Gastroesophageal sphincter (tissue), 4 donors: ENCODE measurements around the gene IDUA. TPM values are rescaled to one million over a fixed set of nuclear protein-coding genes. Genes with fewer than 3 reads are reported as not detected.
A peak's percentile ranks its signal among the peaks of the same experiment; 100 is the strongest.

Experiments
- ATAC-seq: fragments of 150-250 bp; one replicate; pipeline ENCODE4 v1.9.1; 2016; ENCODE audit warnings: mild to moderate bottlenecking, moderate library complexity
- H3K27ac ChIP-seq, 4 donors: fragments of 200-600 bp; sonication (generic) in 3 of 4; 1 replicate in 3 of 4; 2 replicates in 1 of 4; pipeline ENCODE4 v1.5.1; 2016 to 2019
- H3K27me3 ChIP-seq: fragments of 200-600 bp; sonication (generic); one replicate; pipeline ENCODE4 v1.5.1; 2019
- H3K36me3 ChIP-seq, 2 donors: fragments of 200-600 bp; sonication (generic); one replicate each; pipeline ENCODE4 v1.5.1; 2019; ENCODE audit warnings: control low read depth in 1 of 2
- H3K4me1 ChIP-seq, 3 donors: fragments of 200-600 bp; sonication (generic); 1 replicate in 2 of 3; 2 replicates in 1 of 3; pipeline ENCODE4 v1.5.1; 2016 to 2019; ENCODE audit warnings: control low read depth in 2 of 3
- H3K4me3 ChIP-seq, 2 donors: fragments of 200-600 bp; sonication (generic); one replicate each; pipeline ENCODE4 v1.5.1; 2019; ENCODE audit warnings: mild to moderate bottlenecking in 1 of 2, moderate library complexity in 1 of 2
- H3K9me3 ChIP-seq, 3 donors: fragments of 200-600 bp; sonication (generic); one replicate each; pipeline ENCODE4 v1.5.1; 2017 to 2019; ENCODE audit warnings: control low read depth in 2 of 3
- CTCF ChIP-seq, 4 experiments: fragments of 200-600 bp in 2 of 4; fragments of 450-650 bp in 2 of 4; sonication (generic) in 1 of 4; IDR thresholded peaks; one replicate each; pipeline ENCODE4 v1.5.1; 2017 to 2019; ENCODE audit warnings: antibody characterized with exemption in 4 of 4, mild to moderate bottlenecking in 2 of 4, moderate library complexity in 2 of 4
- EP300 ChIP-seq: sonication (generic); formaldehyde crosslinking; IDR thresholded peaks from one replicate; pipeline ENCODE4 v1.6.1; 2017; ENCODE audit warnings: antibody characterized with exemption, mild to moderate bottlenecking
- POLR2A ChIP-seq, 2 donors: fragments of 450-650 bp; IDR thresholded peaks; one replicate each; pipeline ENCODE4 v1.6.1; 2017; ENCODE audit warnings: antibody characterized with exemption in 2 of 2, mild to moderate bottlenecking in 2 of 2, moderate library complexity in 1 of 2
- POLR2AphosphoS5 ChIP-seq: sonication (generic); formaldehyde crosslinking; IDR thresholded peaks from one replicate; pipeline ENCODE4 v1.6.1; 2017; ENCODE audit warnings: antibody characterized with exemption
- WGBS, 2 donors: methylation state at CpG; one replicate each; pipeline ENCODE4 v1.1.5; 2018; ENCODE audit warnings: low coverage in 1 of 2; 5-methylcytosine and 5-hydroxymethylcytosine counted together
- total RNA-seq, 4 donors: library from RNA; depleted of rRNA; stranded (reverse); fragments of >200 nt; gene quantifications; one replicate each; pipeline ENCODE4 v1.1.0, GENCODE V29; 2016

Gene IDUA
- total RNA-seq, 4 donors from 2014 or later: 4.6 to 15.1 (median 12.2) TPM

GRCh38 chr4:1036095-1036494 is 49.3 kb downstream of the IDUA start:
- Histone ChIP-seq H3K36me3 (no peaks in the 10 kb centered on the region), H3K27me3 (peaks cover 40% of the 10 kb centered on the region), H3K27ac (no peak overlapping the region), H3K4me3 (no peak overlapping the region), H3K9me3 (no peaks in the 10 kb centered on the region), H3K4me1 (peaks cover 0 to 63% (median 18%) of the 10 kb centered on the region in 3 donors)
- TF ChIP-seq EP300 (no peak), POLR2A (IDR thresholded peaks at IDR 0.05) (no peak), POLR2AphosphoS5 (no peak), CTCF (IDR thresholded peaks at IDR 0.05) (no peak)
- no CpG with 5 or more reads among the region's 15 CpGs for WGBS, 2 donors
- ATAC-seq: no peak

DNA sequence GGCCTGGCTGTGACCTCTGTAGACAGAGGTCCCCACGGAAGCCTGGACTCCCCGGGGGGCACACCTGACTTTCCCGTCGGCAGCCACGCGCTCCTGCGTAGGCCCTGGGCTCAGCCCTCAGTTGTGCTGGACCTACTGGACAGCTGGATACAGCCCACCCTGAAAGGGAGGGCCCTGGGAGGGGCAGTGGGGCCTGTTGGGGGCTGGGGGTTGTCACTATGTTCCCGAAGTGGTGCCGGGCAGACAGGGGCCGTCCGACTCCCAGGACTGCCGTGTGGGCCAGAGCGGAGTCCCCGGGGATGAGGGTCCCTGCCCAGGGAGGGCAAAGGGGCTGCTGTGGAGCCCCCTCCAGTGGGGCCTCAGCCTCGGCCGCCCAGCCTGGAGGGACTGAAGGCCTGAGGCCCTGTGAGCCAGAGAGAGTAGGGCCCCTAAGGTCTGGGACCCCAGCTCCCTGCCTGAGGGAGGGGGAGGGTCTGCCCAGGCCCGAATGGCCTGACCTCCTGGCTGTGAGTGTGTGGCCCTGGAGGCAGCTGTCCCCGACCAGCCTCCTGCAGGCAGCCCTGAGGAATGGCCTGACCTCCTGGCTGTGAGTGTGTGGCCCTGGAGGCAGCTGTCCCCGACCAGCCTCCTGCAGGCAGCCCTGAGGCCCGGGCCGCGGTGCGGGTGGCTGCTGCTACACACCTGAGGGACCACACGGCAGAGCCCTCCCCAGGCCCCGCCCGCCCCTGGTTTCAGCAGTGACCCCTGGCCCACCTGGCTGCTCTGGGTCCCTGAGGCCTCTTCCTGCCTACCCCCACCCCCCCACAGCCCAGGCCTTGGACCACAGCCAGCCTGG is 50.3 kb downstream of the IDUA start:
- Histone ChIP-seq H3K9me3 (no peaks in the 10 kb centered on the region), H3K36me3 (no peaks in the 10 kb centered on the region), H3K4me3 (no peak overlapping the region), H3K27me3 (peaks cover 40% of the 10 kb centered on the region), H3K4me1 (peaks cover 0 to 74% (median 27%) of the 10 kb centered on the region in 3 donors), H3K27ac (no peak overlapping the region)
- no peak for ATAC-seq
- TF ChIP-seq CTCF (IDR thresholded peaks at IDR 0.05) (no peak), EP300 (no peak), POLR2AphosphoS5 (no peak), POLR2A (IDR thresholded peaks at IDR 0.05) (no peak)
- no CpG with 5 or more reads among the region's 26 CpGs for WGBS, 2 donors

DNA sequence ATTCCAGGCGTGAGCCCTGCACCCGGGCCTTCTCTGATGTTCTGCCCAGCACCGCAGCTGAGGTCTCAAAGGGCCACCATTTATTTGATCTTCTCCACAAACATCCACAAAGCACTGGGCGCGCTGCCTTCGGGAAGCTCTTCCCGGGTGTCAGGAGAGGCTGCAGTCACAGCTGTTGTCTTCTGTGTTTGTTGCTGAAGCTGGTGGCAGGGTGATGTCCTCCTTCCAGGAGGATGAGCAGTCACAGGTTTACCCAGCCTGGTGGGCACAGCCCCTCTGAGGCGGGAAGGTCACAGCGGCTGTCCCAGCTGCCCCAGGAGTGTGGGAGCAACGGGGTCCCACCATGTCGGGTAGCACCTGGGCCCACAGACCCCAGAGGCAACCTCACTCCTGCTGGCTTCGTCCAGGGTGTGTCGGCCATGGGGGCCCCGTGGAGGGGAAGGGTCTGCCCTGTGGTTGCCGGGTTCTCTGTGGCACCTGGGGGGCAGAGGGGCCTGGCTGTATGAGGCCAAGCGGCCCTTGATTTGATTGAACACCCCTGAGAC is 52.2 kb downstream of the IDUA start:
- Histone ChIP-seq H3K27me3 (peaks cover 43% of the 10 kb centered on the region), H3K4me3 (no peak overlapping the region), H3K27ac (peak overlapping the region in 2 of 4 donors; percentile 32 to 53), H3K9me3 (no peaks in the 10 kb centered on the region), H3K36me3 (no peaks in the 10 kb centered on the region), H3K4me1 (peaks cover 0 to 80% (median 33%) of the 10 kb centered on the region in 3 donors)
- WGBS, 2 donors: no CpG with 5 or more reads among the region's 16 CpGs
- no peak for TF ChIP-seq POLR2AphosphoS5
- no peak for TF ChIP-seq CTCF (IDR thresholded peaks at IDR 0.05)
- TF ChIP-seq EP300: no peak
- TF ChIP-seq POLR2A (IDR thresholded peaks at IDR 0.05): no peak
- no peak for ATAC-seq

- peaks cover 50% of the 10 kb centered on the region for H3K27me3 ChIP-seq
Observed at GRCh38 chr4:1039493-1040343, 52.9 kb downstream of the IDUA start.

More at GRCh38 chr4:1039493-1040343, 52.9 kb downstream of the IDUA start:
- TF ChIP-seq POLR2A (IDR thresholded peaks at IDR 0.05): no peak
- TF ChIP-seq CTCF (IDR thresholded peaks at IDR 0.05): no peak
- TF ChIP-seq EP300: no peak
- no peak for TF ChIP-seq POLR2AphosphoS5
- WGBS, 2 donors: 85 to 100% methylated on average over 1 to 4 of the region's 20 CpGs
- H3K4me3 ChIP-seq: no peak overlapping the region
- H3K4me1 ChIP-seq: peaks cover 0 to 80% (median 34%) of the 10 kb centered on the region in 3 donors
- ATAC-seq: peak; percentile 26
- H3K36me3 ChIP-seq: no peaks in the 10 kb centered on the region
- H3K27ac ChIP-seq: peak overlapping the region in 3 of 4 donors; percentile 24 to 53 (median 32)
- no peaks in the 10 kb centered on the region for H3K9me3 ChIP-seq
